K562 (cell line): ENCODE data around the gene CYSRT1. TPM values are rescaled to one million over a fixed set of nuclear protein-coding genes. Genes with fewer than 3 reads are reported as not detected.

Experiments used
- ATAC-seq: fragments of 200-7000 bp; cut with Tn5 transposase; 3 replicates; pipeline ENCODE4 v1.9.1; 2020; ENCODE audit warnings: moderate library complexity
- BruUV-seq: library from RNA; stranded (reverse); fragments of 400-500 nt; replicated peaks from 2 replicates; lab custom pipeline; 2021; lab: Mats Ljungman, UMichigan
- CTCF ChIA-PET: fragments of 300-600 bp; formaldehyde crosslinking; extraction: SDS; loops from one replicate; lab custom pipeline; 2021; ENCODE audit warnings: low intra/inter-chr PET ratio; lab: Yijun Ruan, JAX
- POLR2A ChIA-PET: fragments of 300-600, 350-650 bp; sonication (Branson Sonifier 250); formaldehyde crosslinking; extraction: SDS; loops from one replicate; lab custom pipeline; 2021; ENCODE audit warnings: antibody characterized with exemption, inconsistent platforms; lab: Yijun Ruan, JAX
- DNase-seq, 4 experiments: peaks; one replicate each; pipeline versions ENCODE4 v3.0.0 to v3.0.0-alpha.2; 2011 to 2018; ENCODE audit warnings: low spot score in 3 of 4, mixed read lengths in 3 of 4; ENCODE audit errors: extremely low read depth in 1 of 4
- FAIRE-seq: peaks from 2 replicates; lab custom pipeline; 2011; peaks lifted over from hg19 to GRCh38; lab: Jason Lieb, UNC
- H2AFZ ChIP-seq: 2 replicates; pipeline ENCODE4 v1.6.0; 2011; ENCODE audit warnings: low read depth, low read length, control low read depth, inconsistent platforms
- H3K27ac ChIP-seq: fragments of 200-600 bp; 3 replicates; pipeline ENCODE4 v1.8.0; 2011; ENCODE audit warnings: low read depth, mild to moderate bottlenecking, control low read depth, inconsistent platforms, low read length, moderate library complexity, mixed read lengths; ENCODE audit errors: extremely low read depth
- H3K27me3 ChIP-seq, 2 experiments: fragments of 300-600 bp in 1 of 2; 2 replicates in 1 of 2; 3 replicates in 1 of 2; pipeline versions ENCODE4 v1.6.0 to v1.8.0; 2011; ENCODE audit warnings: inconsistent platforms in 2 of 2, low read length in 2 of 2, mild to moderate bottlenecking in 1 of 2, mixed read lengths in 1 of 2, moderate library complexity in 1 of 2; ENCODE audit not compliant: control insufficient read depth in 2 of 2, insufficient read depth in 2 of 2
- H3K36me3 ChIP-seq: fragments of 300-600 bp; 3 replicates; pipeline ENCODE4 v1.8.0; 2011; ENCODE audit warnings: mild to moderate bottlenecking, low read length, inconsistent platforms; ENCODE audit not compliant: control insufficient read depth, insufficient read depth
- H3K4me1 ChIP-seq, 2 experiments: fragments of 200-600 bp in 1 of 2; replicated peaks in 1 of 2; 2 replicates in 1 of 2; 3 replicates in 1 of 2; pipeline versions ENCODE4 v1.5.1 to v1.8.0; 2011; ENCODE audit warnings: inconsistent platforms in 2 of 2, low read length in 2 of 2, mild to moderate bottlenecking in 1 of 2, mixed read lengths in 1 of 2, moderate library complexity in 1 of 2; ENCODE audit not compliant: control insufficient read depth in 2 of 2, insufficient read depth in 2 of 2
- H3K4me2 ChIP-seq: 2 replicates; pipeline ENCODE4 v1.6.1; 2011; ENCODE audit warnings: low read length, control low read depth, inconsistent platforms, mixed read lengths; ENCODE audit not compliant: insufficient read depth
- H3K4me3 ChIP-seq: fragments of 200-600 bp; sonication (generic), shearing (Covaris generic); 2 replicates; pipeline ENCODE4 v1.5.1; 2016; ENCODE audit warnings: control low read depth, inconsistent platforms
- H3K79me2 ChIP-seq: fragments of 200-600 bp; 3 replicates; pipeline ENCODE4 v1.8.0; 2011; ENCODE audit warnings: low read length, inconsistent platforms; ENCODE audit not compliant: control insufficient read depth, insufficient read depth
- H3K9ac ChIP-seq, 2 experiments: 2 replicates each; pipeline versions ENCODE4 v1.6.0 to v1.6.1; 2011; ENCODE audit warnings: low read depth in 2 of 2, low read length in 2 of 2, control low read depth in 1 of 2, inconsistent platforms in 1 of 2, mild to moderate bottlenecking in 1 of 2, mixed read lengths in 1 of 2; ENCODE audit not compliant: insufficient read depth in 1 of 2
- H3K9me1 ChIP-seq: one replicate; pipeline ENCODE4 v1.6.0; 2011; ENCODE audit warnings: inconsistent platforms, mild to moderate bottlenecking, low read length, moderate library complexity; ENCODE audit not compliant: control insufficient read depth, insufficient read depth
- H3K9me3 ChIP-seq: replicated peaks from 2 replicates; pipeline ENCODE4 v1.5.1; 2011; ENCODE audit warnings: low read depth, low read length, inconsistent platforms; ENCODE audit not compliant: control insufficient read depth, insufficient read depth
- H4K20me1 ChIP-seq: replicated peaks from 2 replicates; pipeline ENCODE4 v1.6.1; 2011; ENCODE audit warnings: low read length, inconsistent platforms, mixed read lengths; ENCODE audit not compliant: control insufficient read depth, insufficient read depth
- ARHGAP35 ChIP-seq: fragments of 450-650 bp; IDR thresholded peaks from 2 replicates; pipeline ENCODE4 v1.6.1; 2018; ENCODE audit not compliant: partially characterized antibody
- GTF2A2 ChIP-seq: IDR thresholded peaks from 2 replicates; pipeline ENCODE4 v1.6.1; 2016; ENCODE audit warnings: mild to moderate bottlenecking, missing genetic modification characterization, missing compliant biosample characterization
- HDAC3 ChIP-seq: fragments of 450-650 bp; IDR thresholded peaks from 2 replicates; pipeline ENCODE4 v1.6.1; 2018; ENCODE audit warnings: borderline replicate concordance, mild to moderate bottlenecking, moderate library complexity; ENCODE audit not compliant: partially characterized antibody
- NR2C1 ChIP-seq, 2 experiments: fragments of 450-650 bp; IDR thresholded peaks; 2 replicates each; pipeline ENCODE4 v1.6.1; 2017; ENCODE audit warnings: mild to moderate bottlenecking in 2 of 2, antibody characterized with exemption in 1 of 2, inconsistent platforms in 1 of 2, missing compliant biosample characterization in 1 of 2, missing genetic modification characterization in 1 of 2
- NR2C2 ChIP-seq, 2 experiments: fragments of 200-800 bp in 1 of 2; sonication (Bioruptor generic) in 1 of 2; sonication (generic) in 1 of 2; formaldehyde crosslinking in 1 of 2; IDR thresholded peaks; 2 replicates each; pipeline versions ENCODE4 v1.6.1 to v1.8.0; 2016 to 2022; ENCODE audit warnings: mild to moderate bottlenecking in 1 of 2, missing compliant biosample characterization in 1 of 2, missing genetic modification characterization in 1 of 2, missing genetic modification reagents in 1 of 2
- PHF8 ChIP-seq: fragments of 200-600 bp; sonication (generic); IDR thresholded peaks from 2 replicates; pipeline ENCODE4 v1.6.1; 2012; ENCODE audit warnings: mixed run types, mild to moderate bottlenecking, inconsistent platforms, low read length, moderate library complexity, borderline replicate concordance
- WGBS: fragments of 100-300 bp; shearing (Covaris generic); methylation state at CpG from one replicate; pipeline ENCODE4 v1.1.6; 2016; ENCODE audit warnings: low coverage, mixed read lengths; ENCODE audit not compliant: insufficient coverage; ENCODE audit errors: missing lambda C conversion rate; 5-methylcytosine and 5-hydroxymethylcytosine counted together
- in situ Hi-C: fragments of 300-500 bp; cut with MboI; formaldehyde crosslinking; loops from 4 replicates; pipeline ENCODE4 v1.15.0; 2018; ENCODE audit warnings: inconsistent platforms, mixed read lengths
- intact Hi-C: fragments of 100-400 bp; cut with micrococcal nuclease; formaldehyde crosslinking; loops from 2 replicates; pipeline ENCODE4 v1.14.2; 2022
- polyA plus RNA-seq, 8 experiments: library from polyadenylated mRNA; depleted of rRNA in 4 of 8; stranded (reverse) in 5 of 8; unstranded in 3 of 8; fragments of >200 nt; fragmentation: Nextera tagmentation in 2 of 8; fragmentation: Illumina TruSeq in 1 of 8; extraction: Ambion mirVana in 2 of 8; extraction: Trizol in 1 of 8; gene quantifications; 2 replicates each; pipeline versions ENCODE4 v1.2.1 to v1.2.3, GENCODE V29; 2011 to 2014; ENCODE audit warnings: inconsistent platforms in 1 of 8, missing spikeins in 1 of 8
- total RNA-seq, 7 experiments: library from RNA; depleted of rRNA in 6 of 7; stranded (reverse); fragments of >200 nt in 6 of 7; fragmentation: Illumina TruSeq in 2 of 7; extraction: Trizol in 2 of 7; gene quantifications; 2 replicates each; pipeline versions ENCODE4 v1.2.1 to v1.2.3, GENCODE V29; 2011 to 2021; ENCODE audit warnings: low replicate concordance in 1 of 7
- TF ChIP-seq, protein P1 (sequence below): fragments of 450-650 bp; formaldehyde crosslinking; IDR thresholded peaks from 2 replicates; pipeline ENCODE4 v1.4.0; 2022; ENCODE audit warnings: mild to moderate bottlenecking, moderate library complexity

The CYSRT1 gene
- total and polyA plus RNA-seq, 9 of the 15 experiments (the other 6 are each of a cell fraction or from before 2014, with no cell fraction given), result 0.04 to 1.4 (median 0.42) TPM; not detected in 3

DNA sequence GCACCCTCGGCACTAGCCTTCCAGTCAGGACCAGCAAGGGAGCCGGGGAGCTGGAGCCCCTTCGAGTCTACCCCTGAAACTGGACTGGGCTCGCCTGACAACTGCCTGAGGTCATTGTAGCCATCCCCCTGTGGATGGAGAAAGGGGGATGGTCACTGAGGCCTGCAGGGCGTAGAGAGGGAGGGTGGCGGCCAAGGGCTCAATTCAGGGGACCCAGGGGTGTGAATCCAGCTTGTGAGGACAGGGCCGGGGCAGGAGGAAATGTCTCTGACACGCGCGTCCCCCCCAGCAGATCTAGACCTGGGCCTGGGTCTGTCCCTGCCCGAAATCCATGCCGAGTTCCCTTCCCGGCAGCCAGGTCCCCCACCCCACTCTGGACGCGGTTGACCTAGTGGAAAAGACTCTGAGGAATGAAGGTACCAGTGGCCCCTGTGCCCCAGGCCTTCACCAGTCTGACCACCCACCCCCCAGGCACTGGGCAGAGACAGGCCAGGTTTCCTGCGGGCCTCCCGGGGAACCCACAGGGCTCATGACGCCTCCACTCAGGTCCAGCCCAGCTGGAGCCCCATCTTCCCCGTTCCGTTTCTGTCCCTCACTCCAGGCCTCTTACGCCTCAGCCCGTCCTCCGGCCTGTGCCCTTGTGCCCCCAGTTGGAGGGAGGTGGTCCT is 6.5 kb downstream of the CYSRT1 start:
- intact Hi-C loops (no loop called here), in situ Hi-C loops (loop anchor here (25.0 kb wide), 1 partner anchor 444 kb away; the partner anchor contains the start of genes CCDC183 and TMEM141)
- no peak overlapping the region for H3K27ac ChIP-seq
- no TSS peak for BruUV-seq
- FAIRE-seq, result no peak
- 74% methylated on average over 17 of the region's 23 CpGs for WGBS
- peaks cover 18 to 100% of the 10 kb centered on the region in 2 experiments for H3K4me1 ChIP-seq
- POLR2A ChIA-PET, result interaction anchor here (0.6 kb wide), 2 partner anchors 383 to 730 kb away, joined by 3 read pairs; no protein-coding TSS in a partner anchor
- no peak for ATAC-seq
- no peaks in the 10 kb centered on the region for H3K79me2 ChIP-seq
- H3K4me3 ChIP-seq, result no peak overlapping the region
- CTCF ChIA-PET, result no interaction called here
- H3K9me3 ChIP-seq, result no peaks in the 10 kb centered on the region
- no peak for DNase-seq
- no peak overlapping the region for H2AFZ ChIP-seq
- H3K9me1 ChIP-seq, result peaks cover 4% of the 10 kb centered on the region
- H3K27me3 ChIP-seq, result no peaks in the 10 kb centered on the region
- H3K4me2 ChIP-seq, result no peak overlapping the region
- peak overlapping the region in 1 of 2 experiments; percentile 63; a peak in 1 of 4 replicates for H3K9ac ChIP-seq
- no peaks in the 10 kb centered on the region for H4K20me1 ChIP-seq
- TF ChIP-seq HDAC3 (no peak), ARHGAP35 (no peak), NR2C1 (IDR thresholded peaks at IDR 0.05) (peak; percentile 68; the same call in 1 of the 2 replicates), NR2C1 (tag; IDR thresholded peaks at IDR 0.05) (peak; percentile 71), GTF2A2 (tag) (no peak), NR2C2 (CRISPR knock-in tag; IDR thresholded peaks at IDR 0.05) (0 out of 2 replicates have a peak, but pooled peaks have one; percentile 53), NR2C2 (tag; IDR thresholded peaks at IDR 0.05) (peak; percentile 51; the same call in 1 of the 2 replicates), PHF8 (no peak)
- TF ChIP-seq, protein P1, sequence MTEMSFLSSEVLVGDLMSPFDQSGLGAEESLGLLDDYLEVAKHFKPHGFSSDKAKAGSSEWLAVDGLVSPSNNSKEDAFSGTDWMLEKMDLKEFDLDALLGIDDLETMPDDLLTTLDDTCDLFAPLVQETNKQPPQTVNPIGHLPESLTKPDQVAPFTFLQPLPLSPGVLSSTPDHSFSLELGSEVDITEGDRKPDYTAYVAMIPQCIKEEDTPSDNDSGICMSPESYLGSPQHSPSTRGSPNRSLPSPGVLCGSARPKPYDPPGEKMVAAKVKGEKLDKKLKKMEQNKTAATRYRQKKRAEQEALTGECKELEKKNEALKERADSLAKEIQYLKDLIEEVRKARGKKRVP, result no peak
- TF ChIP-seq, all 486 proteins: peak for 2
- no peaks in the 10 kb centered on the region for H3K36me3 ChIP-seq
